Caco-2 (cell line): ENCODE results near the gene OSR1. TPM values are rescaled to one million over a fixed set of nuclear protein-coding genes. Genes with fewer than 3 reads are reported as not detected.

ENCODE experiments used
- BruUV-seq: library from RNA; stranded (reverse); fragments of 400-500 nt; replicated peaks from 2 replicates; lab custom pipeline; 2021; lab: Mats Ljungman, UMichigan
- CTCF ChIA-PET: fragments of 300-600 bp; sonication (Branson Sonifier 250); formaldehyde crosslinking; loops from one replicate; lab custom pipeline; 2022; ENCODE audit warnings: antibody characterized with exemption; lab: Charles Lee
- POLR2A ChIA-PET: fragments of 300-600 bp; sonication (Branson Sonifier 250); formaldehyde crosslinking; loops from one replicate; lab custom pipeline; 2022; ENCODE audit warnings: antibody characterized with exemption; lab: Charles Lee
- DNase-seq, 2 experiments: peaks; one replicate each; pipeline versions ENCODE4 v3.0.0 to v3.0.0-alpha.2; 2020 to 2022
- H3K27me3 ChIP-seq: replicated peaks from 2 replicates; pipeline ENCODE4 v1.6.0; 2011; ENCODE audit warnings: low read length; ENCODE audit not compliant: control insufficient read depth, insufficient read depth
- H3K36me3 ChIP-seq: 2 replicates; pipeline ENCODE4 v1.5.1; 2011; ENCODE audit warnings: low read length; ENCODE audit not compliant: control insufficient read depth, insufficient read depth
- H3K4me1 ChIP-seq: fragments of 250-450 bp; sonication (Bioruptor Pico); 2 replicates; pipeline ENCODE4 v1.5.1; 2020; ENCODE audit warnings: mild to moderate bottlenecking
- H3K4me3 ChIP-seq: 2 replicates; pipeline ENCODE4 v1.5.1; 2011; ENCODE audit warnings: low read depth, mild to moderate bottlenecking, control low read depth, low read length
- H3K9me3 ChIP-seq: fragments of 250-450 bp; sonication (Bioruptor Pico); 2 replicates; pipeline ENCODE4 v1.5.1; 2020; ENCODE audit warnings: mild to moderate bottlenecking, moderate library complexity
- H3K27ac Mint-ChIP-seq: one replicate; pipeline ENCODE4 v1.8.0; 2022; ENCODE audit warnings: mixed read lengths; ENCODE audit not compliant: unreplicated experiment
- H3K27me3 Mint-ChIP-seq: one replicate; pipeline ENCODE4 v1.8.0; 2022; ENCODE audit warnings: mixed read lengths; ENCODE audit not compliant: insufficient read depth, unreplicated experiment
- H3K36me3 Mint-ChIP-seq: one replicate; pipeline ENCODE4 v1.8.0; 2022; ENCODE audit warnings: mild to moderate bottlenecking, mixed read lengths; ENCODE audit not compliant: insufficient read depth, unreplicated experiment
- H3K4me1 Mint-ChIP-seq: one replicate; pipeline ENCODE4 v1.8.0; 2022; ENCODE audit warnings: low read depth, mixed read lengths; ENCODE audit not compliant: unreplicated experiment
- H3K4me3 Mint-ChIP-seq: one replicate; pipeline ENCODE4 v1.8.0; 2022; ENCODE audit warnings: mild to moderate bottlenecking, moderate library complexity, mixed read lengths; ENCODE audit not compliant: unreplicated experiment
- H3K9me3 Mint-ChIP-seq: one replicate; pipeline ENCODE4 v1.8.0; 2022; ENCODE audit warnings: mixed read lengths; ENCODE audit not compliant: unreplicated experiment
- intact Hi-C: fragments of 100-400 bp; cut with micrococcal nuclease; formaldehyde crosslinking; loops from one replicate; pipeline ENCODE4 v1.10.0; 2022; ENCODE audit not compliant: unreplicated experiment
- total RNA-seq: library from RNA; stranded (reverse); gene quantifications from 2 replicates; pipeline ENCODE4 v1.2.3, GENCODE V29; 2022
- TF ChIP-seq, protein P1 (sequence below), 2 experiments: fragments of 200-600 bp in 1 of 2; IDR thresholded peaks; 1 replicate in 1 of 2; 2 replicates in 1 of 2; pipeline versions ENCODE4 v1.5.1 to v1.8.0; 2011 to 2022; ENCODE audit warnings: antibody characterized with exemption in 1 of 2, control low read depth in 1 of 2, inconsistent platforms in 1 of 2, low read depth in 1 of 2, low read length in 1 of 2, mild to moderate bottlenecking in 1 of 2, moderate library complexity in 1 of 2; ENCODE audit not compliant: insufficient read depth in 1 of 2, severe bottlenecking in 1 of 2, unreplicated experiment in 1 of 2

The OSR1 gene
- total RNA-seq, 1 experiment from 2014 or later, result 3.2 TPM

DNA sequence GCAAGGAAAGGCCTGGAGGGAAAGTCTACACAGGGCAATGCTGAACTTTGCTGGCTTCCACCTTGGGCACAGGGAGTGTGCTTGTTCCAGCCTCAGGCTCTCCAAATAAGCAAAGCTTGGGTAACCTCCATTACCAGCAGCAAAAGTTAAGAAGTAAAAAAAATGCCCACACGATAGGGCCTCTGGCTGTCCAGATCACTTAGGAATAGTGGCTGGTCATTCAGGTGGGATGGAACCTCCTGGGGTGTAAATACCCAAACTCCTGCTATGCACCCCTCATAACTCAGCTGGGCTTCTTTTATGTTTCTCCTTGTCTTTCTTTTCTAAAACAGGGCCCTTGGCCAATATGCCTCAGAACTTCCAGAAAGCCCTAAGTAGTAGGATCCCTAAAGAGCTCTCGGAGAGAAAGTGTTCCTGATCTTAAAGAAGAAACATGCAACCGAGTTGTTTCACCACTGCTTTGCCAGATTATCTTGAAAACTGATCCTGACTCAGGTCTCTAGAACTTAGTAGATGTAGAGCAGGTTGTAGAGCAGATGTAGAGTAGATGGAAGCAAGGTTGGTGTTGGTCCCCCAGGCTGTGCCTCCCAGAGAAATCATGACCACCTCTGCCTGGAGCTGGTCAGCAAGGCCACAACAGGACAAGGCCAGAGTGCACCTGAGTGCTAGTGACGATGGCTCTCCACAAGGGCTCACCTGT is 2.0 kb upstream of the OSR1 start:
- no peak overlapping the region for H3K4me3 Mint-ChIP-seq
- no peak overlapping the region for H3K27ac Mint-ChIP-seq
- H3K27me3 ChIP-seq, result no peaks in the 10 kb centered on the region
- H3K9me3 ChIP-seq, result no peaks in the 10 kb centered on the region
- H3K36me3 ChIP-seq, result no peaks in the 10 kb centered on the region
- TF ChIP-seq, protein P1, sequence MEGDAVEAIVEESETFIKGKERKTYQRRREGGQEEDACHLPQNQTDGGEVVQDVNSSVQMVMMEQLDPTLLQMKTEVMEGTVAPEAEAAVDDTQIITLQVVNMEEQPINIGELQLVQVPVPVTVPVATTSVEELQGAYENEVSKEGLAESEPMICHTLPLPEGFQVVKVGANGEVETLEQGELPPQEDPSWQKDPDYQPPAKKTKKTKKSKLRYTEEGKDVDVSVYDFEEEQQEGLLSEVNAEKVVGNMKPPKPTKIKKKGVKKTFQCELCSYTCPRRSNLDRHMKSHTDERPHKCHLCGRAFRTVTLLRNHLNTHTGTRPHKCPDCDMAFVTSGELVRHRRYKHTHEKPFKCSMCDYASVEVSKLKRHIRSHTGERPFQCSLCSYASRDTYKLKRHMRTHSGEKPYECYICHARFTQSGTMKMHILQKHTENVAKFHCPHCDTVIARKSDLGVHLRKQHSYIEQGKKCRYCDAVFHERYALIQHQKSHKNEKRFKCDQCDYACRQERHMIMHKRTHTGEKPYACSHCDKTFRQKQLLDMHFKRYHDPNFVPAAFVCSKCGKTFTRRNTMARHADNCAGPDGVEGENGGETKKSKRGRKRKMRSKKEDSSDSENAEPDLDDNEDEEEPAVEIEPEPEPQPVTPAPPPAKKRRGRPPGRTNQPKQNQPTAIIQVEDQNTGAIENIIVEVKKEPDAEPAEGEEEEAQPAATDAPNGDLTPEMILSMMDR (IDR thresholded peaks at IDR 0.05; ENCODE audit: insufficient read depth in 1 of 2, low read depth in 1 of 2, low read length in 1 of 2, severe bottlenecking in 1 of 2, unreplicated experiment in 1 of 2), result no peak
- no peak overlapping the region for H3K4me3 ChIP-seq
- intact Hi-C loops, result loop anchor here (5.0 kb wide), 2 partner anchors 923 to 973 kb away; no protein-coding TSS in a partner anchor
- H3K4me1 Mint-ChIP-seq, result peaks cover 19% of the 10 kb centered on the region
- H3K27me3 Mint-ChIP-seq, result peaks cover 15% of the 10 kb centered on the region
- BruUV-seq, result no TSS peak
- no peaks in the 10 kb centered on the region for H3K36me3 Mint-ChIP-seq
- no peak for DNase-seq
- POLR2A ChIA-PET, result no interaction called here
- CTCF ChIA-PET, result no interaction called here
- H3K4me1 ChIP-seq, result no peaks in the 10 kb centered on the region; the same call in 1 of the 2 replicates
- no peaks in the 10 kb centered on the region for H3K9me3 Mint-ChIP-seq

DNA sequence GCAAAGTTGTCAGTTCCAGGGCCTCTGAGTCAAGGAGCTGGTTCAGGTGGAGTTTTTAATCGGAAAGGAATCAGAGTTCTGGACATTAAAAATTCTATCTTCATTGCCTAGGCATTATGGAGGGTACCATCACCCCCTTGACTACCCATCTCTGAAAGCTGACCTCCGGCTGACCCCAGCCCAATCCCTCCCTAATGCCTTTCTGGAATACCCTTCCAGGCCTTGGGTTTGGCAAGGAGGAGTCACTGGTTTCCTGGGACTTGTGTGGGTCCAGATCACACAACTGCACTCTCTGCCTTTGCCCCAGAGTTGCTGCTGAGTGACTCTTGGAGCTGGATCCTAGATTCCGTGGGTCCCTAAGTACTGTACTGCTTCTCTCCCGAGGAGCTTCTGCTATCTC is 1.0 kb upstream of the OSR1 start:
- DNase-seq, result no peak
- Histone ChIP-seq H3K4me3 (no peak overlapping the region), H3K36me3 (no peaks in the 10 kb centered on the region), H3K4me1 (no peaks in the 10 kb centered on the region; the same call in 1 of the 2 replicates), H3K27me3 (no peaks in the 10 kb centered on the region), H3K9me3 (no peaks in the 10 kb centered on the region)
- peaks cover 19% of the 10 kb centered on the region for H3K4me1 Mint-ChIP-seq
- peaks cover 12% of the 10 kb centered on the region for H3K27me3 Mint-ChIP-seq
- no peaks in the 10 kb centered on the region for H3K9me3 Mint-ChIP-seq
- H3K36me3 Mint-ChIP-seq, result no peaks in the 10 kb centered on the region
- ChIA-PET CTCF (interaction anchor here (0.6 kb wide), 1 partner anchor 10 kb away, joined by 5 read pairs; no protein-coding TSS in a partner anchor), POLR2A (interaction anchor here (2.1 kb wide), 1 partner anchor 12 kb away, joined by 12 read pairs; no protein-coding TSS in a partner anchor)
- TF ChIP-seq, protein P1 (IDR thresholded peaks at IDR 0.05; ENCODE audit: insufficient read depth in 1 of 2, low read depth in 1 of 2, low read length in 1 of 2, severe bottlenecking in 1 of 2, unreplicated experiment in 1 of 2), result no peak
- no TSS peak for BruUV-seq
- peak overlapping the region; percentile 80 for H3K4me3 Mint-ChIP-seq
- intact Hi-C loops, result loop anchor here (5.0 kb wide), 1 partner anchor 797 kb away; the partner anchor contains the start of gene RDH14
- H3K27ac Mint-ChIP-seq, result no peak overlapping the region

DNA sequence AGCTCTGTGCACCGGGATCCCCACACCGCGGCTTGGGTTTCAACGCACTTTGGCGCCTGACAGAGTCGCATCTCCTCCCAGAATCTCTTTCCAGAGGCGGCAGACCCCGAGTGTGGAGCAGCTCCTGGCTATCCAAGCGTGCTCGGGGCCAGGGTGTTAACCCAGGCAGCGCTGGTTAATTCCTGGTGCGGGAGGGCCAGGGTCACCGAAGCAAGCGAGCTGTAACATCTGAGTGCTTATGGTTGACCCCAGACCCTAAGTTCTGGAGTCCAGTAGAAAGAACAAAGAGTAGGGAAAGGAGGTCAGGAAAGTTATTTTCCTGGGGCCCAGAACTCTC is 566 bp upstream of the OSR1 start:
- CTCF ChIA-PET, result interaction anchor here (0.6 to 1.1 kb wide), 3 partner anchors 10 to 372 kb away, joined by 3 to 5 read pairs (median 5); no protein-coding TSS in a partner anchor
- Histone ChIP-seq H3K4me3 (peak overlapping the region; percentile 65), H3K9me3 (no peaks in the 10 kb centered on the region), H3K27me3 (no peaks in the 10 kb centered on the region), H3K36me3 (no peaks in the 10 kb centered on the region), H3K4me1 (no peaks in the 10 kb centered on the region; the same call in 1 of the 2 replicates)
- Mint-ChIP-seq H3K4me1 (peaks cover 19% of the 10 kb centered on the region), H3K27me3 (peaks cover 9% of the 10 kb centered on the region), H3K4me3 (peak overlapping the region; percentile 80), H3K9me3 (no peaks in the 10 kb centered on the region), H3K27ac (no peak overlapping the region), H3K36me3 (no peaks in the 10 kb centered on the region)
- intact Hi-C loops, result loop anchor here (5.0 kb wide), 1 partner anchor 797 kb away; the partner anchor contains the start of gene RDH14
- no TSS peak for BruUV-seq
- no peak for DNase-seq
- POLR2A ChIA-PET, result interaction anchor here (2.1 kb wide), 1 partner anchor 12 kb away, joined by 12 read pairs; no protein-coding TSS in a partner anchor
- TF ChIP-seq, protein P1 (IDR thresholded peaks at IDR 0.05; ENCODE audit: insufficient read depth in 1 of 2, low read depth in 1 of 2, low read length in 1 of 2, severe bottlenecking in 1 of 2, unreplicated experiment in 1 of 2), result no peak
